SU-DHL-6 (cell line): ENCODE data around the gene CLIP3.
"Not testable (repeated sequence)": the region's sequence is repeated elsewhere in the genome, so short reads cannot be mapped to it uniquely, and the experiment has no call there.

ENCODE experiments used
- H2AFZ ChIP-seq: fragments of 200-600 bp; sonication (generic); 2 replicates; pipeline ENCODE4 v1.6.1; 2014; ENCODE audit warnings: low read depth, mild to moderate bottlenecking, moderate library complexity, mixed read lengths, antibody characterized with exemption, low read length; ENCODE audit not compliant: severe bottlenecking
- H3F3A ChIP-seq: fragments of 200-600 bp; shearing (Covaris generic); 2 replicates; pipeline ENCODE4 v1.6.0; 2016; ENCODE audit warnings: antibody characterized with exemption, mild to moderate bottlenecking; ENCODE audit not compliant: insufficient read depth
- H3K27ac ChIP-seq: fragments of 200-600 bp; sonication (generic); 2 replicates; pipeline ENCODE4 v1.5.1; 2016; ENCODE audit warnings: low read depth, mild to moderate bottlenecking, low read length, moderate library complexity, mixed read lengths
- H3K27me3 ChIP-seq: fragments of 200-600 bp; sonication (generic), shearing (Covaris generic); 2 replicates; pipeline ENCODE4 v1.6.0; 2014; ENCODE audit warnings: mild to moderate bottlenecking, low read length
- H3K36me3 ChIP-seq: fragments of 200-600 bp; sonication (generic); 2 replicates; pipeline ENCODE4 v1.6.1; 2014; ENCODE audit warnings: mild to moderate bottlenecking, low read length, mixed read lengths
- H3K4me2 ChIP-seq: fragments of 300-600, 200-600 bp; shearing (Covaris generic), sonication (generic); 2 replicates; pipeline ENCODE4 v1.6.0; 2014; ENCODE audit warnings: low read length, low read depth, mild to moderate bottlenecking; ENCODE audit not compliant: poor library complexity, severe bottlenecking
- H3K4me3 ChIP-seq: fragments of 200-600 bp; sonication (generic); 2 replicates; pipeline ENCODE4 v1.5.1; 2014; ENCODE audit warnings: antibody characterized with exemption, low read length, mild to moderate bottlenecking, mixed read lengths; ENCODE audit not compliant: insufficient read depth, poor library complexity, severe bottlenecking
- H3K79me2 ChIP-seq: fragments of 200-600 bp; sonication (generic); 2 replicates; pipeline ENCODE4 v1.6.1; 2014; ENCODE audit warnings: mild to moderate bottlenecking, low read length, moderate library complexity; ENCODE audit not compliant: insufficient read depth
- H3K9ac ChIP-seq: fragments of 200-600 bp; sonication (generic); 2 replicates; pipeline ENCODE4 v1.7.0; 2014; ENCODE audit warnings: mild to moderate bottlenecking, low read length
- H3K9me2 ChIP-seq: fragments of 200-600 bp; sonication (generic); replicated peaks from 2 replicates; pipeline ENCODE4 v1.6.1; 2014; ENCODE audit warnings: low read length; ENCODE audit not compliant: insufficient read depth
- H3K9me3 ChIP-seq: fragments of 200-600 bp; sonication (generic); 2 replicates; pipeline ENCODE4 v1.6.1; 2014; ENCODE audit warnings: low read length, mixed read lengths; ENCODE audit not compliant: insufficient read depth
- H4K20me1 ChIP-seq: fragments of 200-600 bp; sonication (generic); 2 replicates; pipeline ENCODE4 v1.6.1; 2014; ENCODE audit warnings: low read depth, mild to moderate bottlenecking, antibody characterized with exemption, low read length, moderate library complexity, mixed read lengths
- CTCF ChIP-seq: fragments of 200-600 bp; sonication (generic); IDR thresholded peaks from one replicate; pipeline ENCODE4 v1.5.1; 2017; ENCODE audit warnings: antibody characterized with exemption, mild to moderate bottlenecking, low read length, moderate library complexity; ENCODE audit not compliant: insufficient read depth, poor library complexity, severe bottlenecking
- EZH2phosphoT487 ChIP-seq: fragments of 200-600 bp; sonication (generic), shearing (Covaris generic); conservative IDR thresholded peaks from 2 replicates; pipeline ENCODE4 v1.6.1; 2018; ENCODE audit warnings: mild to moderate bottlenecking, antibody characterized with exemption, low read length, moderate library complexity, mixed read lengths

The CLIP3 gene

GRCh38 chr19:36079389-36079945, 46.8 kb upstream of the CLIP3 start:
- Histone ChIP-seq H3K4me2 (no peak overlapping the region), H2AFZ (no peak overlapping the region), H3K27me3 (no peaks in the 10 kb centered on the region), H3K36me3 (peaks cover 18% of the 10 kb centered on the region; the same call in 1 of the 2 replicates), H3K9me3 (no peaks in the 10 kb centered on the region), H3K9me2 (no peaks in the 10 kb centered on the region), H3K79me2 (no peaks in the 10 kb centered on the region), H3K4me3 (no peak overlapping the region), H3F3A (0 out of 2 replicates have a peak, but pooled peaks cover 4% of the 10 kb centered on the region), H4K20me1 (no peaks in the 10 kb centered on the region), H3K27ac (no peak overlapping the region), H3K9ac (no peak overlapping the region)
- TF ChIP-seq EZH2phosphoT487: no peak
- no peak for TF ChIP-seq CTCF

GRCh38 chr19:36073121-36073876, 40.6 kb upstream of the CLIP3 start:
- H3K4me2 ChIP-seq: no peak overlapping the region
- no peak overlapping the region for H3K4me3 ChIP-seq
- peaks cover 9% of the 10 kb centered on the region; the same call in 1 of the 2 replicates for H3K36me3 ChIP-seq
- H3K9me3 ChIP-seq: no peaks in the 10 kb centered on the region
- TF ChIP-seq EZH2phosphoT487 (no peak), CTCF (no peak)
- no peak overlapping the region for H3K9ac ChIP-seq
- H2AFZ ChIP-seq: no peak overlapping the region
- no peaks in the 10 kb centered on the region for H4K20me1 ChIP-seq
- no peaks in the 10 kb centered on the region for H3K79me2 ChIP-seq
- H3F3A ChIP-seq: 0 out of 2 replicates have a peak, but pooled peaks cover 4% of the 10 kb centered on the region
- no peaks in the 10 kb centered on the region for H3K27me3 ChIP-seq
- no peaks in the 10 kb centered on the region for H3K9me2 ChIP-seq
- H3K27ac ChIP-seq: no peak overlapping the region

- H3K36me3 ChIP-seq: peaks cover 9% of the 10 kb centered on the region; the same call in 1 of the 2 replicates
These were observed 39.4 kb upstream of the CLIP3 start for GRCh38 chr19:36072081-36072480.

GRCh38 chr19:36068810-36069499, 36.3 kb upstream of the CLIP3 start:
- H3K27me3 ChIP-seq, H3K9me3 ChIP-seq: not testable (repeated sequence)

More at GRCh38 chr19:36072081-36072480, 39.4 kb upstream of the CLIP3 start:
- TF ChIP-seq CTCF (no peak), EZH2phosphoT487 (no peak)
- no peaks in the 10 kb centered on the region for H4K20me1 ChIP-seq
- H3K4me3 ChIP-seq: no peak overlapping the region
- no peak overlapping the region for H3K27ac ChIP-seq
- no peak overlapping the region for H2AFZ ChIP-seq
- H3K27me3 ChIP-seq: no peaks in the 10 kb centered on the region
- no peaks in the 10 kb centered on the region for H3K9me3 ChIP-seq
- 0 out of 2 replicates have a peak, but pooled peaks cover 4% of the 10 kb centered on the region for H3F3A ChIP-seq
- H3K4me2 ChIP-seq: no peak overlapping the region
- H3K79me2 ChIP-seq: no peaks in the 10 kb centered on the region
- H3K9ac ChIP-seq: no peak overlapping the region
- no peaks in the 10 kb centered on the region for H3K9me2 ChIP-seq

More at GRCh38 chr19:36068810-36069499, 36.3 kb upstream of the CLIP3 start:
- H3K79me2 ChIP-seq, H3K4me2 ChIP-seq, H3K27ac ChIP-seq, H3K9ac ChIP-seq, H4K20me1 ChIP-seq, H3K4me3 ChIP-seq, H3K36me3 ChIP-seq, H3F3A ChIP-seq, H3K9me2 ChIP-seq, H2AFZ ChIP-seq: not testable (repeated sequence)
